Measurements from ENCODE around the gene FOXO3. TPM values are rescaled to one million over a fixed set of nuclear protein-coding genes. Genes with fewer than 3 reads are reported as not detected.

Gene FOXO3
- polyA plus RNA-seq, 1 experiment: 25.4 TPM

DNA sequence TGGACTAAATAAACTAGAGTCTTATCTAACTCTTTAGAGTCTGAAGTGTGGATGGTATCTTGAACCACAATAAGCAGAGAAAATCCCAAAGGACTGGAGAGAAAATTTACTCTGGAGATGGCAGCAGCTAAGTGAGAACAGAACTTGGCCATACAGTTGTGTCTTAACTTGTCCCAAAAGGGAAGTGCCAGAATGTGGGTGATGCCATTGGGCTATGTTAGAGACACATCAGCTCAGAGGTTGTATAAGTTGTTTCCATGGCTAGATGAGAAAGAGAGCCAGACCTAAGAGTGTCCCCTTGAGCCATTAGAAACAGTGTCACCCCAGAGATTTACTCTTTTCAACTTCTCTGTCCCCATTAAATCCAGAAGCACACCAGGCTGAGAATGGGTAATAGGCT is 36.2 kb downstream of the FOXO3 start:
- Histone ChIP-seq H3K4me3 (ENCODE audit: low read depth, low read length) (no peak overlapping the region), H3K27me3 (ENCODE audit: control insufficient read depth, insufficient read depth, low read length) (no peaks in the 10 kb centered on the region), H3K36me3 (ENCODE audit: control insufficient read depth, insufficient read depth, low read length) (no peaks in the 10 kb centered on the region)
- no peak for DNase-seq (ENCODE audit: low read depth)
- POLR2A ChIA-PET: interaction anchor here (0.9 kb wide), 1 partner anchor 9 kb away, joined by 5 read pairs; no protein-coding TSS in a partner anchor
- CTCF ChIA-PET: interaction anchor here (0.6 to 1.6 kb wide), 4 partner anchors 54 to 641 kb away, joined by 3 read pairs; no protein-coding TSS in a partner anchor
- TF ChIP-seq, protein P1, sequence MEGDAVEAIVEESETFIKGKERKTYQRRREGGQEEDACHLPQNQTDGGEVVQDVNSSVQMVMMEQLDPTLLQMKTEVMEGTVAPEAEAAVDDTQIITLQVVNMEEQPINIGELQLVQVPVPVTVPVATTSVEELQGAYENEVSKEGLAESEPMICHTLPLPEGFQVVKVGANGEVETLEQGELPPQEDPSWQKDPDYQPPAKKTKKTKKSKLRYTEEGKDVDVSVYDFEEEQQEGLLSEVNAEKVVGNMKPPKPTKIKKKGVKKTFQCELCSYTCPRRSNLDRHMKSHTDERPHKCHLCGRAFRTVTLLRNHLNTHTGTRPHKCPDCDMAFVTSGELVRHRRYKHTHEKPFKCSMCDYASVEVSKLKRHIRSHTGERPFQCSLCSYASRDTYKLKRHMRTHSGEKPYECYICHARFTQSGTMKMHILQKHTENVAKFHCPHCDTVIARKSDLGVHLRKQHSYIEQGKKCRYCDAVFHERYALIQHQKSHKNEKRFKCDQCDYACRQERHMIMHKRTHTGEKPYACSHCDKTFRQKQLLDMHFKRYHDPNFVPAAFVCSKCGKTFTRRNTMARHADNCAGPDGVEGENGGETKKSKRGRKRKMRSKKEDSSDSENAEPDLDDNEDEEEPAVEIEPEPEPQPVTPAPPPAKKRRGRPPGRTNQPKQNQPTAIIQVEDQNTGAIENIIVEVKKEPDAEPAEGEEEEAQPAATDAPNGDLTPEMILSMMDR (IDR thresholded peaks at IDR 0.05; ENCODE audit: insufficient read depth, low read depth, low read length): no peak

DNA sequence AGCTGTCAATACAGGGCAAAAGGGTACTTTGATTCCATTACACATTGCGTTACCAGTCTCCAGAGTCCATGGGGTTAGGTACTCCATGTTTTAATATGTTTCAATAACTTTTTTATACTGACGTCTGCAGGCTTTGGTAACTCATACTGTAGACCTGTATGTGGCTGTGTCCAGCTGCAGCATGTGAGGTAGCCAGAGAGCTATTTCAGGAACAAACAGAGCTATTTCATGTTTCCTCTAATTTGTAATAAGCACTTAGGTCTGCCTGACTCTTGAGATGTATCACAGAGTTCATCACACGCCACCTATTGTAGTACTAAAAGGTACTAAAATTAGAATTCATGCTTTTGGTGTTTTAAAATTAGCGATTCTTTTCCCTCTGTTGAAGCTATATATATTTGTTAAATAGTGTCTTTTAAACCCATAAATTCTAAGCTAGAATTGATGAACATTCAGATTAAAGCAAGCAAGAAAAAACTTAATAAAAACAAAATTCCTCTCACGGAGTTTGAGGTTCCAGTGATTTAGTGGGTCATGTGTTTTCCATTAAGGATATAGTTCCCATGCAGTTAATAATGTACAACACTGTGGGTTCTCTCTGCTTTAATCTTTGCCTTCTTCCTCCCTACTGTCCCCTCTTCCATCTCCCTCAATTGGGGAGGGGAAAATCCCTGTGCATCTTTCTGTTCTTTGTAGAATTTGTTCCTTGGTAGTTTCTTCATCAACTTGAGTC is 37.0 kb downstream of the FOXO3 start:
- H3K36me3 ChIP-seq (ENCODE audit: control insufficient read depth, insufficient read depth, low read length): no peaks in the 10 kb centered on the region
- H3K4me3 ChIP-seq (ENCODE audit: low read depth, low read length): no peak overlapping the region
- no peaks in the 10 kb centered on the region for H3K27me3 ChIP-seq (ENCODE audit: control insufficient read depth, insufficient read depth, low read length)
- ChIA-PET CTCF (interaction anchor here (0.6 to 1.6 kb wide), 5 partner anchors 19 to 475 kb away, joined by 3 read pairs; no protein-coding TSS in a partner anchor), POLR2A (interaction anchor here (0.9 kb wide), 1 partner anchor 10 kb away, joined by 5 read pairs; no protein-coding TSS in a partner anchor)
- DNase-seq (ENCODE audit: low read depth): no peak
- TF ChIP-seq, protein P1 (IDR thresholded peaks at IDR 0.05; ENCODE audit: insufficient read depth, low read depth, low read length): no peak

DNA sequence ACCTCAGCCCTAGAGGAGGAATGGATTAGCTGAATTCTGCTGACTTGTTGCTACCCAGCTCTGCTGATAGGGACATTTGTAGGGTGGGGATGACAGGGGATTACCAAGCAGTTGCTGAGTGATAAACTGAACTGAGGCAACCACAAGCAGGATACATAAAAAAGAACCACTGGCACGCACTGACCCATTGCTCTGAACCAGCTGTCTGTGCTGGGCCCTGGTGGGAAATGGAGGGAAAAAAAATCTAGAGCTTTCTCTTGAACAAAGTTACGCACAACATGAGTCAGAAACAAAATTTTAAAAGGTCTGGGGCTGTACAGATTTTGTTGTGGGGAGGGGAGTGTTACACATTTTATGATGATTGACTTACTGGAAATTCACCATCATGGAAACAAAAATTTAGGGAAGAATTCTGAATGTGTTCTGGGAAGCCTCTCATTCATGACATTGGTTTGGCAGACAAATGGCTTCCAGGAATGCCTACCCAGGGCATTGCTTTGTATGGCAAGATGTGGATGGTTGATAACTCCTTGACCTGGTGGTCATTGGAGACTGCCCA is 37.7 kb downstream of the FOXO3 start:
- POLR2A ChIA-PET: no interaction called here
- H3K4me3 ChIP-seq (ENCODE audit: low read depth, low read length): no peak overlapping the region
- TF ChIP-seq, protein P1 (IDR thresholded peaks at IDR 0.05; ENCODE audit: insufficient read depth, low read depth, low read length): no peak
- CTCF ChIA-PET: interaction anchor here (0.6 to 1.6 kb wide), 4 partner anchors 18 to 53 kb away, joined by 3 read pairs; no protein-coding TSS in a partner anchor
- no peaks in the 10 kb centered on the region for H3K36me3 ChIP-seq (ENCODE audit: control insufficient read depth, insufficient read depth, low read length)
- no peaks in the 10 kb centered on the region for H3K27me3 ChIP-seq (ENCODE audit: control insufficient read depth, insufficient read depth, low read length)
- no peak for DNase-seq (ENCODE audit: low read depth)

DNA sequence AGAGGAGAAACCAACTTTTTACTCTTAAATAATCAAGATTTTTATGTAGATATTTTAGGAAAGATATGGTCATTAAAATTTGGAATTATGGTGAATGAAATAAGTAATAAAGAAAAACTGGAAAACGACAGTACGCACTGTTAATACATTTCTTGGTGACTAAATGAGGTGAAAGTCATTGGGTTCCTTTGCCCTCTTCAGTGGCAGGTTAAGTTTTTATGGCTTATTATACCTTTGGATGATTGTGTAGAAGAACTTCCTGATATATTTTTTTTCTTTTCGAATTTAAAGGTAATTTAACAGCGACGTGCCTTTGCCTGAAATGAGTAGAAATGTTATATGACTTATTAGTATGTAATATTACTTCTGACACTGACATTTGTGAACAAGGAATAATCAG is 43.4 kb downstream of the FOXO3 start:
- CTCF ChIA-PET: no interaction called here
- TF ChIP-seq, protein P1 (IDR thresholded peaks at IDR 0.05; ENCODE audit: insufficient read depth, low read depth, low read length): no peak

DNA sequence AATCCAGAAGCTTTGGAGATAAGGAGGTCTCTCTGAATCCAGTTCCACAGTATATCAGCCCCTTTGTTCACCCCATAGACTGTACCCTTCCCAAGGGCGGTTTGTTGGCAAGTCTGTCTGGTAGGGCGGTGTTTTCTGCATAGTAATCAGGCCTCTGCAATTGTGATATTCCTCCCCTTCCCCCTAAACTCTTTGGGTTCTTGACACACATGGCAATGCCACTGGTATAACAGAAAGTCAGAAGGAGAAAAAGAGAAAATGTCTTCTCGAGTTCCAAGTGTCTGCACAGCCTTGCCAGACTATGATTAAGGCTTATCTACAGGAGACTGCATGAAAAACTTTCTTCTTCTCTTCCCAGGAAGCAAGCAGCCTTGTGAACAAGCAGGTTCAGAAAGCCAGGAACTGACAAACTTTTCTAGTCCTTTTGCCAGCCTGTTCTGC is 45.6 kb downstream of the FOXO3 start:
- Histone ChIP-seq H3K27me3 (ENCODE audit: control insufficient read depth, insufficient read depth, low read length) (no peaks in the 10 kb centered on the region), H3K36me3 (ENCODE audit: control insufficient read depth, insufficient read depth, low read length) (no peaks in the 10 kb centered on the region; the same call in 1 of the 2 replicates), H3K4me3 (ENCODE audit: low read depth, low read length) (no peak overlapping the region)
- POLR2A ChIA-PET: no interaction called here
- no peak for DNase-seq (ENCODE audit: low read depth)
- CTCF ChIA-PET: interaction anchor here (1.6 kb wide), 1 partner anchor 12 kb away, joined by 5 read pairs; no protein-coding TSS in a partner anchor
- TF ChIP-seq, protein P1 (IDR thresholded peaks at IDR 0.05; ENCODE audit: insufficient read depth, low read depth, low read length): no peak

More for the DNA sequence above, 43.4 kb downstream of the FOXO3 start:
- POLR2A ChIA-PET: no interaction called here
- Histone ChIP-seq H3K27me3 (ENCODE audit: control insufficient read depth, insufficient read depth, low read length) (no peaks in the 10 kb centered on the region), H3K36me3 (ENCODE audit: control insufficient read depth, insufficient read depth, low read length) (no peaks in the 10 kb centered on the region; the same call in 1 of the 2 replicates), H3K4me3 (ENCODE audit: low read depth, low read length) (no peak overlapping the region)
- no peak for DNase-seq (ENCODE audit: low read depth)

All from BJ (cell line).